K562 (cell line): Measurements from ENCODE around the gene CPED1. TPM values are rescaled to one million over a fixed set of nuclear protein-coding genes. Genes with fewer than 3 reads are reported as not detected.

Experiments used
- ARID2 ChIP-seq: fragments of 450-650 bp; IDR thresholded peaks from 2 replicates; pipeline ENCODE4 v1.6.1; 2017; ENCODE audit warnings: antibody characterized with exemption, mild to moderate bottlenecking
- BCOR ChIP-seq: fragments of 450-650 bp; IDR thresholded peaks from 2 replicates; pipeline ENCODE4 v1.6.1; 2016
- CHD2 ChIP-seq: IDR thresholded peaks from 2 replicates; pipeline ENCODE4 v1.6.1; 2011; ENCODE audit warnings: low read depth, low read length
- CXXC5 ChIP-seq: fragments of 250-450 bp; sonication (Bioruptor Pico); IDR thresholded peaks from 2 replicates; pipeline ENCODE4 v1.8.0; 2022; ENCODE audit warnings: inconsistent platforms, mild to moderate bottlenecking, moderate library complexity
- ELF4 ChIP-seq: fragments of 450-650 bp; formaldehyde crosslinking; IDR thresholded peaks from 2 replicates; pipeline ENCODE4 v1.4.0; 2022; ENCODE audit warnings: missing genetic modification characterization
- FUS ChIP-seq: fragments of 200-400 bp; formaldehyde crosslinking; optimal IDR thresholded peaks from 2 replicates; pipeline ENCODE3; 2017; ENCODE audit warnings: low read depth, low read length
- HLTF ChIP-seq: fragments of 450-650 bp; IDR thresholded peaks from 2 replicates; pipeline ENCODE4 v1.6.1; 2016
- HNRNPK ChIP-seq: fragments of 200-400 bp; formaldehyde crosslinking; IDR thresholded peaks from one replicate; pipeline ENCODE4 v1.6.1; 2018; ENCODE audit warnings: mild to moderate bottlenecking, low read depth, low read length; ENCODE audit not compliant: poor library complexity, severe bottlenecking
- KLF16 ChIP-seq: IDR thresholded peaks from 2 replicates; pipeline ENCODE4 v1.6.1; 2016; ENCODE audit warnings: antibody characterized with exemption
- MCM5 ChIP-seq: fragments of 450-650 bp; IDR thresholded peaks from 2 replicates; pipeline ENCODE4 v1.6.1; 2016; ENCODE audit warnings: low read depth
- MTA3 ChIP-seq: fragments of 450-650 bp; formaldehyde crosslinking; IDR thresholded peaks from 2 replicates; pipeline ENCODE4 v1.6.1; 2017; ENCODE audit warnings: mild to moderate bottlenecking, borderline replicate concordance
- PML ChIP-seq: IDR thresholded peaks from 2 replicates; pipeline ENCODE4 v1.6.1; 2012; ENCODE audit warnings: low read length, inconsistent platforms
- PRPF4 ChIP-seq: fragments of 200-400 bp; formaldehyde crosslinking; IDR thresholded peaks from one replicate; pipeline ENCODE4 v1.6.1; 2017; ENCODE audit warnings: low read length, low read depth, mild to moderate bottlenecking; ENCODE audit not compliant: insufficient read depth, poor library complexity, severe bottlenecking
- RBBP5 ChIP-seq: fragments of 200-600 bp; sonication (generic); IDR thresholded peaks from 2 replicates; pipeline ENCODE4 v1.6.1; 2012; ENCODE audit warnings: borderline replicate concordance, mild to moderate bottlenecking, low read length, control low read depth, inconsistent platforms; ENCODE audit not compliant: insufficient read depth, poor library complexity, severe bottlenecking
- RFX5 ChIP-seq: IDR thresholded peaks from 2 replicates; pipeline ENCODE4 v1.6.1; 2011; ENCODE audit warnings: low read depth, mild to moderate bottlenecking, improper control_type of control experiment, low read length
- SP1 ChIP-seq: sonication (generic); formaldehyde crosslinking; IDR thresholded peaks from 2 replicates; pipeline ENCODE4 v1.8.1; 2022; ENCODE audit warnings: mild to moderate bottlenecking, missing genetic modification reagents
- SPI1 ChIP-seq: IDR thresholded peaks from 2 replicates; pipeline ENCODE4 v1.6.1; 2011; ENCODE audit warnings: low read depth, low read length, control low read depth, borderline replicate concordance
- TOE1 ChIP-seq, 2 experiments: fragments of 450-650 bp in 1 of 2; sonication (generic) in 1 of 2; formaldehyde crosslinking in 1 of 2; IDR thresholded peaks; 2 replicates each; pipeline versions ENCODE4 v1.7.1 to v1.8.0; 2016 to 2022; ENCODE audit warnings: borderline replicate concordance in 2 of 2, mild to moderate bottlenecking in 2 of 2, antibody characterized with exemption in 1 of 2, inconsistent platforms in 1 of 2, low read depth in 1 of 2, missing genetic modification reagents in 1 of 2, moderate library complexity in 1 of 2
- TRIM28 ChIP-seq: fragments of 450-650 bp; IDR thresholded peaks from 2 replicates; pipeline ENCODE4 v1.6.1; 2017
- ZC3H11A ChIP-seq: IDR thresholded peaks from 2 replicates; pipeline ENCODE4 v1.6.1; 2012; ENCODE audit warnings: low read depth, low read length, improper control_type of control experiment
- ZNF274 ChIP-seq: IDR thresholded peaks from 2 replicates; pipeline ENCODE4 v1.6.1; 2011; ENCODE audit warnings: low read depth, mild to moderate bottlenecking, low read length, moderate library complexity, borderline replicate concordance
- ZNF324 ChIP-seq: fragments of 250-450 bp; sonication (Bioruptor Pico); IDR thresholded peaks from 2 replicates; pipeline ENCODE4 v1.4.0; 2020; ENCODE audit warnings: mild to moderate bottlenecking
- ZNF354B ChIP-seq: fragments of 250-450 bp; sonication (Bioruptor Pico); IDR thresholded peaks from 2 replicates; pipeline ENCODE4 v1.4.0; 2020
- ZNF644 ChIP-seq: fragments of 200-800 bp; sonication (Bioruptor generic); IDR thresholded peaks from 2 replicates; pipeline ENCODE4 v1.6.1; 2016; ENCODE audit warnings: low read depth, missing genetic modification characterization, missing compliant biosample characterization
- polyA plus RNA-seq, 8 experiments: library from polyadenylated mRNA; depleted of rRNA in 4 of 8; stranded (reverse) in 5 of 8; unstranded in 3 of 8; fragments of >200 nt; fragmentation: Nextera tagmentation in 2 of 8; fragmentation: Illumina TruSeq in 1 of 8; extraction: Ambion mirVana in 2 of 8; extraction: Trizol in 1 of 8; gene quantifications; 2 replicates each; pipeline versions ENCODE4 v1.2.1 to v1.2.3, GENCODE V29; 2011 to 2014; ENCODE audit warnings: inconsistent platforms in 1 of 8, missing spikeins in 1 of 8
- total RNA-seq, 7 experiments: library from RNA; depleted of rRNA in 6 of 7; stranded (reverse); fragments of >200 nt in 6 of 7; fragmentation: Illumina TruSeq in 2 of 7; extraction: Trizol in 2 of 7; gene quantifications; 2 replicates each; pipeline versions ENCODE4 v1.2.1 to v1.2.3, GENCODE V29; 2011 to 2021; ENCODE audit warnings: low replicate concordance in 1 of 7
- TF ChIP-seq, protein P1 (sequence below), 2 experiments: IDR thresholded peaks; 2 replicates each; pipeline ENCODE4 v1.6.1; 2011; ENCODE audit warnings: borderline replicate concordance in 1 of 2, control low read depth in 1 of 2, low read depth in 1 of 2, low read length in 1 of 2, mild to moderate bottlenecking in 1 of 2, mixed read lengths in 1 of 2, moderate library complexity in 1 of 2; ENCODE audit not compliant: insufficient read depth in 1 of 2, insufficient read length in 1 of 2, poor library complexity in 1 of 2, severe bottlenecking in 1 of 2; ENCODE audit errors: extremely low read depth in 1 of 2
- TF ChIP-seq, protein P2 (sequence below): IDR thresholded peaks from 2 replicates; pipeline ENCODE4 v1.6.1; 2011; ENCODE audit not compliant: insufficient read length; ENCODE audit errors: extremely low read depth
- TF ChIP-seq, protein P3 (sequence below): sonication (generic); formaldehyde crosslinking; IDR thresholded peaks from 2 replicates; pipeline ENCODE4 v1.9.0; 2022; ENCODE audit warnings: mild to moderate bottlenecking, missing genetic modification reagents

CPED1 gene
- total and polyA plus RNA-seq, 9 of the 15 experiments (the other 6 are each of a cell fraction or from before 2014, with no cell fraction given), result 195 to 393 (median 290) TPM

DNA sequence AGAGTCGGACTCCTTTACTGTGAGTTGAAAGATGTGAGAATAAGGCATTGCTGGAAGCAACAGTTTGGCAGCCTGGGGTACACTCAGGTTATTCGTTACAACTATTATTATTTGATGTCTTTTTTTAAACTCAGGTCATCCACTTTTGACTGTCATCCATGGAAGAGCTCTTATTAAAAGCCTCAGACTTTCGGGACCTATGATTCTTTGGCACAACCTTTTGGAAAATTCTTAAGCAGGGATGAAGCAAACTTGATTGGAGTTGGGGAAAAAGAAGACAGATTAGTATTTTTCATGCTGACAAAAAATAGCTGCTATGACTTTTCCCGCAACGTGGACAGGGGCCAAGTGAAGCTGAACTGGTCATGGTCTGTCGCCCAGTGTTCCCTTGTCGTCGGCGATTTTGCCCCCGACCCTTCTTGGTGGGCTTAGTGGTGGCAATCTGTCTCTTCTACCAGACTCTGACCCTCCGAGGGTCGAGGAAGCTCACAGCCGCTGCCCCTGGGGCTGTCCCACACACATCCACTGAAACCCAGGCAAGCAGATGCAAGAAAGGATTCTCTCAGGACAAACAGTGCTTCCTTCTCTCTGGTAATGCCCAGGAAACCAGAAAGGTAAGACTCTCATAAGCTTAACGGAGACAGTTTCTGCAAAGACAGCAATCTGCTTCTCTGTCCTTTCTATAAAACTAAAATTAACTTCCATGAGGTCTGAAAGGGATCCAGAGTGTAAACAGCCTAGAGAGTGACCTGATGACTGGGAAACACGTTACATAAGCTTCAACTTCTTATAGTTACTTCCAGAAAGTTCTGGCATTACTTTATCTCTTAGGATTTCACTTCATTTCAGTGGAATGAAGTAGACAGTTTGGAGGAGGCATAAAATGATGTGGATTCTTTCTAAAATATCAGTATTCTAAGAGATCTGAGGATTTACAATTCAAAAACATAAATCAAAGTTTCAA, 1.0 kb downstream of the CPED1 start (continued):
- TF ChIP-seq RFX5 (no peak), PRPF4 (no peak), TRIM28 (no peak), HLTF (no peak), HNRNPK (no peak), KLF16 (no peak), ELF4 (no peak), CXXC5 (no peak), MCM5 (no peak), ZNF324 (CRISPR knock-in tag) (no peak; the same call in 1 of the 2 replicates), SP1 (no peak), ARID2 (no peak), BCOR (no peak), RBBP5 (peak; percentile 57), TOE1 (IDR thresholded peaks at IDR 0.05; ENCODE audit: borderline replicate concordance) (no peak), TOE1 (CRISPR knock-in tag; IDR thresholded peaks at IDR 0.05; ENCODE audit: borderline replicate concordance, low read depth) (no peak), CHD2 (no peak), SPI1 (no peak), ZNF644 (tag) (no peak; the same call in 1 of the 2 replicates), ZNF274 (no peak), ZC3H11A (no peak), PML (no peak; the same call in 1 of the 2 replicates), FUS (no peak), MTA3 (no peak), ZNF354B (CRISPR knock-in tag) (no peak)
- TF ChIP-seq, protein P1, sequence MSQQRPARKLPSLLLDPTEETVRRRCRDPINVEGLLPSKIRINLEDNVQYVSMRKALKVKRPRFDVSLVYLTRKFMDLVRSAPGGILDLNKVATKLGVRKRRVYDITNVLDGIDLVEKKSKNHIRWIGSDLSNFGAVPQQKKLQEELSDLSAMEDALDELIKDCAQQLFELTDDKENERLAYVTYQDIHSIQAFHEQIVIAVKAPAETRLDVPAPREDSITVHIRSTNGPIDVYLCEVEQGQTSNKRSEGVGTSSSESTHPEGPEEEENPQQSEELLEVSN (IDR thresholded peaks at IDR 0.05; ENCODE audit: borderline replicate concordance in 1 of 2, extremely low read depth in 1 of 2, insufficient read depth in 1 of 2, insufficient read length in 1 of 2, low read depth in 1 of 2, low read length in 1 of 2, poor library complexity in 1 of 2, severe bottlenecking in 1 of 2), result no peak
- TF ChIP-seq, protein P2, sequence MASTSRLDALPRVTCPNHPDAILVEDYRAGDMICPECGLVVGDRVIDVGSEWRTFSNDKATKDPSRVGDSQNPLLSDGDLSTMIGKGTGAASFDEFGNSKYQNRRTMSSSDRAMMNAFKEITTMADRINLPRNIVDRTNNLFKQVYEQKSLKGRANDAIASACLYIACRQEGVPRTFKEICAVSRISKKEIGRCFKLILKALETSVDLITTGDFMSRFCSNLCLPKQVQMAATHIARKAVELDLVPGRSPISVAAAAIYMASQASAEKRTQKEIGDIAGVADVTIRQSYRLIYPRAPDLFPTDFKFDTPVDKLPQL, result no peak
- TF ChIP-seq, protein P3, sequence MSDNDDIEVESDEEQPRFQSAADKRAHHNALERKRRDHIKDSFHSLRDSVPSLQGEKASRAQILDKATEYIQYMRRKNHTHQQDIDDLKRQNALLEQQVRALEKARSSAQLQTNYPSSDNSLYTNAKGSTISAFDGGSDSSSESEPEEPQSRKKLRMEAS, result no peak
